Spinal cord (tissue), 10 donors: ENCODE data around the gene FAM13C. TPM values are rescaled to one million over a fixed set of nuclear protein-coding genes. Genes with fewer than 3 reads are reported as not detected.
"Not testable (repeated sequence)": the region's sequence is repeated elsewhere in the genome, so short reads cannot be mapped to it uniquely, and the experiment has no call there.

Experiments used
- DNase-seq, 6 donors: peaks; one replicate each; pipeline versions ENCODE4 v3.0.0 to v3.0.0-alpha.2; 2013 to 2015; ENCODE audit warnings: low spot score in 6 of 6, low read depth in 4 of 6
- H3K27ac ChIP-seq: one replicate; pipeline ENCODE4 v1.5.1; 2013; ENCODE audit warnings: low read depth, low read length, control low read depth
- H3K27me3 ChIP-seq: one replicate; pipeline ENCODE4 v1.6.1; 2013; ENCODE audit warnings: low read length; ENCODE audit not compliant: control insufficient read depth, insufficient read depth
- H3K36me3 ChIP-seq: one replicate; pipeline ENCODE4 v1.6.1; 2013; ENCODE audit warnings: low read length; ENCODE audit not compliant: control insufficient read depth, insufficient read depth
- H3K4me1 ChIP-seq: one replicate; pipeline ENCODE4 v1.6.1; 2013; ENCODE audit warnings: low read length; ENCODE audit not compliant: control insufficient read depth, insufficient read depth
- H3K4me3 ChIP-seq: one replicate; pipeline ENCODE4 v1.5.1; 2013; ENCODE audit warnings: low read depth, low read length, control low read depth
- H3K9me3 ChIP-seq: one replicate; pipeline ENCODE4 v1.6.1; 2013; ENCODE audit warnings: low read length; ENCODE audit not compliant: control insufficient read depth, insufficient read depth
- WGBS: methylation state at CpG from one replicate; pipeline ENCODE4 v1.1.5; 2013; ENCODE audit warnings: missing lambda C conversion rate; ENCODE audit not compliant: insufficient coverage; 5-methylcytosine and 5-hydroxymethylcytosine counted together
- polyA plus RNA-seq, 2 donors: library from polyadenylated mRNA; unstranded; fragments of 120-200 nt; gene quantifications; one replicate each; pipeline ENCODE4 v1.2.1, GENCODE V29; 2013; ENCODE audit not compliant: insufficient read length in 2 of 2
- total RNA-seq, 2 donors: library from RNA; depleted of rRNA in 1 of 2; stranded (reverse); fragments of 120-200 nt in 1 of 2; fragments of >200 nt in 1 of 2; gene quantifications; one replicate each; pipeline versions ENCODE4 v1.2.3 to v1.2.4, GENCODE V29; 2013 to 2014
- donor health status: healthy.

FAM13C gene
- total and polyA plus RNA-seq, 4 donors, result 28.2 to 52.5 (median 44.0) TPM

- peaks cover 11% of the 10 kb centered on the region for H3K36me3 ChIP-seq
- H3K27ac ChIP-seq, H3K27me3 ChIP-seq, H3K4me3 ChIP-seq, H3K9me3 ChIP-seq, DNase-seq, H3K4me1 ChIP-seq: not testable (repeated sequence)
- WGBS, result 86% methylated on average over 1 of the region's 2 CpGs
These were observed 123.2 kb downstream of the FAM13C start for GRCh38 chr10:59239108-59239507.

- peaks cover 11% of the 10 kb centered on the region for H3K36me3 ChIP-seq
- H3K27me3 ChIP-seq, result no peaks in the 10 kb centered on the region
- no peaks in the 10 kb centered on the region for H3K9me3 ChIP-seq
- H3K4me1 ChIP-seq, result no peaks in the 10 kb centered on the region
- no peak overlapping the region for H3K27ac ChIP-seq
- DNase-seq, result no peak
- no peak overlapping the region for H3K4me3 ChIP-seq
These were observed 124.6 kb downstream of the FAM13C start for GRCh38 chr10:59237775-59238174.

- H3K9me3 ChIP-seq, result no peaks in the 10 kb centered on the region
These were observed 126.2 kb downstream of the FAM13C start for GRCh38 chr10:59236064-59236697.

GRCh38 chr10:59234816-59235429 is 127.4 kb downstream of the FAM13C start:
- H3K27me3 ChIP-seq, result no peaks in the 10 kb centered on the region
- H3K4me3 ChIP-seq, result no peak overlapping the region
- peak overlapping the region; percentile 25 for H3K27ac ChIP-seq
- peaks cover 7% of the 10 kb centered on the region for H3K36me3 ChIP-seq
- H3K4me1 ChIP-seq, result no peaks in the 10 kb centered on the region
- DNase-seq, result peak in 3 of 6 donors; percentile 10 to 79 (median 64)
- H3K9me3 ChIP-seq, result no peaks in the 10 kb centered on the region

More at GRCh38 chr10:59236064-59236697, 126.2 kb downstream of the FAM13C start:
- Histone ChIP-seq H3K27ac (no peak overlapping the region), H3K36me3 (peaks cover 7% of the 10 kb centered on the region), H3K4me3 (no peak overlapping the region), H3K4me1 (no peaks in the 10 kb centered on the region), H3K27me3 (no peaks in the 10 kb centered on the region)
- DNase-seq, result no peak
- 80% methylated on average over 1 of the region's 4 CpGs for WGBS

GRCh38 chr10:59234194-59234593 is 128.2 kb downstream of the FAM13C start:
- no peak overlapping the region for H3K27ac ChIP-seq
- no peak for DNase-seq

GRCh38 chr10:59229441-59229840 is 132.9 kb downstream of the FAM13C start:
- Histone ChIP-seq H3K9me3 (no peaks in the 10 kb centered on the region), H3K27ac (no peak overlapping the region), H3K27me3 (no peaks in the 10 kb centered on the region), H3K36me3 (no peaks in the 10 kb centered on the region), H3K4me3 (no peak overlapping the region), H3K4me1 (no peaks in the 10 kb centered on the region)
- WGBS, result 82% methylated on average over 1 of the region's 4 CpGs
- no peak for DNase-seq

More at GRCh38 chr10:59234194-59234593, 128.2 kb downstream of the FAM13C start:
- Histone ChIP-seq H3K4me3 (no peak overlapping the region), H3K27me3 (no peaks in the 10 kb centered on the region), H3K9me3 (no peaks in the 10 kb centered on the region), H3K4me1 (no peaks in the 10 kb centered on the region), H3K36me3 (peaks cover 5% of the 10 kb centered on the region)
- WGBS, result no CpG with 5 or more reads among the region's 3 CpGs

GRCh38 chr10:59227136-59227673 is 135.1 kb downstream of the FAM13C start:
- H3K27ac ChIP-seq, result no peak overlapping the region
- no peak for DNase-seq
- H3K36me3 ChIP-seq, result no peaks in the 10 kb centered on the region
- H3K4me3 ChIP-seq, result no peak overlapping the region
- no peaks in the 10 kb centered on the region for H3K27me3 ChIP-seq
- 100% methylated on average over 1 of the region's 3 CpGs for WGBS
- H3K9me3 ChIP-seq, result no peaks in the 10 kb centered on the region
- H3K4me1 ChIP-seq, result no peaks in the 10 kb centered on the region

GRCh38 chr10:59225211-59225610 is 137.1 kb downstream of the FAM13C start:
- DNase-seq, result no peak
- no peaks in the 10 kb centered on the region for H3K4me1 ChIP-seq
- H3K4me3 ChIP-seq, result no peak overlapping the region
- no peaks in the 10 kb centered on the region for H3K36me3 ChIP-seq
- H3K27me3 ChIP-seq, result no peaks in the 10 kb centered on the region
- no peaks in the 10 kb centered on the region for H3K9me3 ChIP-seq
- no peak overlapping the region for H3K27ac ChIP-seq

- not testable (repeated sequence) for H3K9me3 ChIP-seq, H3K27ac ChIP-seq, DNase-seq, H3K4me3 ChIP-seq, H3K36me3 ChIP-seq, H3K27me3 ChIP-seq, H3K4me1 ChIP-seq
- WGBS, result no CpG with 5 or more reads among the region's 2 CpGs
These were observed 138.8 kb downstream of the FAM13C start for GRCh38 chr10:59223597-59223996.

GRCh38 chr10:59222788-59223187 is 139.6 kb downstream of the FAM13C start:
- no peak for DNase-seq
- H3K36me3 ChIP-seq, result no peaks in the 10 kb centered on the region

More at GRCh38 chr10:59222788-59223187, 139.6 kb downstream of the FAM13C start:
- Histone ChIP-seq H3K27me3 (no peaks in the 10 kb centered on the region), H3K9me3 (no peaks in the 10 kb centered on the region), H3K4me1 (no peaks in the 10 kb centered on the region), H3K27ac (no peak overlapping the region), H3K4me3 (no peak overlapping the region)
